ENCODE measurements around the gene GPR68. TPM values are rescaled to one million over a fixed set of nuclear protein-coding genes. Genes with fewer than 3 reads are reported as not detected.

Gene GPR68
- total RNA-seq, 3 donors from 2014 or later (not counting 1 experiment from before 2014, with no cell fraction given), result 7.6 to 24.0 (median 15.7) TPM

GRCh38 chr14:91242635-91243034 is 1.9 kb downstream of the GPR68 start:
- DNase-seq, result no peak
- Histone ChIP-seq H3K4me1 (ENCODE audit: control insufficient read depth, insufficient read depth, low read length) (peaks cover 86% of the 10 kb centered on the region), H3K27ac (ENCODE audit: low read length) (peak overlapping the region; percentile 92), H3K27me3 (ENCODE audit: control insufficient read depth, insufficient read depth, low read length) (no peaks in the 10 kb centered on the region), H3K9me3 (ENCODE audit: control insufficient read depth, insufficient read depth, low read length) (no peaks in the 10 kb centered on the region), H3K4me3 (ENCODE audit: low read length) (peak overlapping the region; percentile 70), H3K36me3 (ENCODE audit: control insufficient read depth, insufficient read depth, low read length) (peaks cover 12% of the 10 kb centered on the region)
- intact Hi-C loops (cut with micrococcal nuclease), result loop anchor here (1.0 to 5.0 kb wide), 3 partner anchors 14 to 180 kb away; partner anchors contain the start of gene RPS6KA5
- ATAC-seq, result no peak
- Mint-ChIP-seq H3K36me3 (peaks cover 7% of the 10 kb centered on the region), H3K4me1 (peaks cover 78 to 81% of the 10 kb centered on the region in 2 donors), H3K9me3 (no peaks in the 10 kb centered on the region), H3K27me3 (ENCODE audit: low read depth in 2 of 2) (no peaks in the 10 kb centered on the region), H3K27ac (peak overlapping the region; percentile 86 to 90), H3K4me3 (peak overlapping the region; percentile 88)
- TF ChIP-seq CTCF (IDR thresholded peaks at IDR 0.05), result no peak
- 31% methylated on average over 4 of the region's 4 CpGs for WGBS (ENCODE audit: insufficient coverage)

- peak overlapping the region; percentile 70 for H3K4me3 ChIP-seq (ENCODE audit: low read length)
These were observed 2.6 kb downstream of the GPR68 start for GRCh38 chr14:91241863-91242262.

GRCh38 chr14:91238661-91239060 is 5.8 kb downstream of the GPR68 start:
- Mint-ChIP-seq H3K4me1 (peaks cover 74 to 81% of the 10 kb centered on the region in 2 donors), H3K9me3 (no peaks in the 10 kb centered on the region), H3K27ac (peak overlapping the region; percentile 86 to 90), H3K27me3 (ENCODE audit: low read depth in 2 of 2) (no peaks in the 10 kb centered on the region), H3K4me3 (peak overlapping the region; percentile 54), H3K36me3 (peaks cover 7% of the 10 kb centered on the region)
- Histone ChIP-seq H3K9me3 (ENCODE audit: control insufficient read depth, insufficient read depth, low read length) (no peaks in the 10 kb centered on the region), H3K4me3 (ENCODE audit: low read length) (no peak overlapping the region), H3K4me1 (ENCODE audit: control insufficient read depth, insufficient read depth, low read length) (peaks cover 59% of the 10 kb centered on the region), H3K27me3 (ENCODE audit: control insufficient read depth, insufficient read depth, low read length) (no peaks in the 10 kb centered on the region), H3K27ac (ENCODE audit: low read length) (no peak overlapping the region), H3K36me3 (ENCODE audit: control insufficient read depth, insufficient read depth, low read length) (peaks cover 28% of the 10 kb centered on the region)
- whole genome bisulfite sequencing (ENCODE audit: insufficient coverage), result 92% methylated on average over 6 of the region's 8 CpGs
- ATAC-seq (no peak), DNase-seq (no peak)
- no peak for TF ChIP-seq CTCF (IDR thresholded peaks at IDR 0.05)
- intact Hi-C loops (cut with micrococcal nuclease), result no loop called here

More at GRCh38 chr14:91241863-91242262, 2.6 kb downstream of the GPR68 start:
- Mint-ChIP-seq H3K9me3 (no peaks in the 10 kb centered on the region), H3K27ac (peak overlapping the region; percentile 86 to 90), H3K4me3 (peak overlapping the region; percentile 88), H3K27me3 (ENCODE audit: low read depth in 2 of 2) (no peaks in the 10 kb centered on the region), H3K36me3 (peaks cover 7% of the 10 kb centered on the region), H3K4me1 (peaks cover 77 to 79% of the 10 kb centered on the region in 2 donors)
- 2% methylated on average over 7 of the region's 7 CpGs for WGBS (ENCODE audit: insufficient coverage)
- intact Hi-C loops (cut with micrococcal nuclease), result loop anchor here (5.0 kb wide), 1 partner anchor 180 kb away; the partner anchor contains the start of gene RPS6KA5
- DNase-seq, result peak in 1 of 2 donors; percentile 70
- Histone ChIP-seq H3K36me3 (ENCODE audit: control insufficient read depth, insufficient read depth, low read length) (peaks cover 8% of the 10 kb centered on the region), H3K27me3 (ENCODE audit: control insufficient read depth, insufficient read depth, low read length) (no peaks in the 10 kb centered on the region), H3K4me1 (ENCODE audit: control insufficient read depth, insufficient read depth, low read length) (peaks cover 78% of the 10 kb centered on the region), H3K27ac (ENCODE audit: low read length) (peak overlapping the region; percentile 92), H3K9me3 (ENCODE audit: control insufficient read depth, insufficient read depth, low read length) (no peaks in the 10 kb centered on the region)
- TF ChIP-seq CTCF (IDR thresholded peaks at IDR 0.05), result no peak
- ATAC-seq, result peak; percentile 40 to 62 (median 42)

- Mint-ChIP-seq H3K27me3 (ENCODE audit: low read depth in 2 of 2) (no peaks in the 10 kb centered on the region), H3K4me3 (no peak overlapping the region), H3K4me1 (peaks cover 68 to 80% of the 10 kb centered on the region in 2 donors), H3K9me3 (no peaks in the 10 kb centered on the region), H3K27ac (peak overlapping the region; percentile 86 to 90), H3K36me3 (peaks cover 7% of the 10 kb centered on the region)
- no peaks in the 10 kb centered on the region for H3K9me3 ChIP-seq (ENCODE audit: control insufficient read depth, insufficient read depth, low read length)
- no peak for DNase-seq
- no peak for ATAC-seq
- no peaks in the 10 kb centered on the region for H3K27me3 ChIP-seq (ENCODE audit: control insufficient read depth, insufficient read depth, low read length)
- no peak overlapping the region for H3K4me3 ChIP-seq (ENCODE audit: low read length)
- intact Hi-C loops (cut with micrococcal nuclease), result no loop called here
- H3K4me1 ChIP-seq (ENCODE audit: control insufficient read depth, insufficient read depth, low read length), result peaks cover 59% of the 10 kb centered on the region
- TF ChIP-seq CTCF (IDR thresholded peaks at IDR 0.05), result no peak
- no peak overlapping the region for H3K27ac ChIP-seq (ENCODE audit: low read length)
- 73% methylated on average over 3 of the region's 4 CpGs for WGBS (ENCODE audit: insufficient coverage)
- H3K36me3 ChIP-seq (ENCODE audit: control insufficient read depth, insufficient read depth, low read length), result peaks cover 27% of the 10 kb centered on the region
These were observed 6.4 kb downstream of the GPR68 start for GRCh38 chr14:91238085-91238484.
